Calu3 (cell line): Measurements from ENCODE around the gene ARID1B. TPM values are rescaled to one million over a fixed set of nuclear protein-coding genes. Genes with fewer than 3 reads are reported as not detected.

Experiments used
- BruUV-seq: library from RNA; stranded (reverse); fragments of 400-500 nt; replicated peaks from 2 replicates; lab custom pipeline; 2021; lab: Mats Ljungman, UMichigan
- CTCF ChIA-PET: fragments of 300-600 bp; sonication (Branson Sonifier 250); formaldehyde crosslinking; loops from one replicate; lab custom pipeline; 2022; ENCODE audit warnings: antibody characterized with exemption; lab: Charles Lee
- DNase-seq: peaks from one replicate; pipeline ENCODE4 v3.0.0; 2022
- H3K27ac Mint-ChIP-seq: one replicate; pipeline ENCODE4 v1.8.0; 2022; ENCODE audit warnings: mixed read lengths; ENCODE audit not compliant: unreplicated experiment
- H3K27me3 Mint-ChIP-seq: one replicate; pipeline ENCODE4 v1.8.0; 2022; ENCODE audit warnings: mixed read lengths; ENCODE audit not compliant: unreplicated experiment
- H3K36me3 Mint-ChIP-seq: one replicate; pipeline ENCODE4 v1.8.0; 2022; ENCODE audit warnings: mild to moderate bottlenecking, moderate library complexity, mixed read lengths; ENCODE audit not compliant: insufficient read depth, unreplicated experiment
- H3K4me1 Mint-ChIP-seq: one replicate; pipeline ENCODE4 v1.8.0; 2022; ENCODE audit warnings: mild to moderate bottlenecking, low read depth, mixed read lengths; ENCODE audit not compliant: unreplicated experiment
- H3K4me3 Mint-ChIP-seq: one replicate; pipeline ENCODE4 v1.8.0; 2022; ENCODE audit warnings: mild to moderate bottlenecking, low read depth, moderate library complexity, mixed read lengths; ENCODE audit not compliant: unreplicated experiment
- H3K9me3 Mint-ChIP-seq: one replicate; pipeline ENCODE4 v1.8.0; 2022; ENCODE audit warnings: low read depth, mixed read lengths; ENCODE audit not compliant: unreplicated experiment
- intact Hi-C: fragments of 100-400 bp; cut with micrococcal nuclease; formaldehyde crosslinking; loops from one replicate; pipeline ENCODE4 v1.10.0; 2022; ENCODE audit not compliant: unreplicated experiment
- total RNA-seq: library from RNA; stranded (reverse); gene quantifications from 2 replicates; pipeline ENCODE4 v1.2.3, GENCODE V29; 2022
- TF ChIP-seq, protein P1 (sequence below): fragments of 200-600 bp; IDR thresholded peaks from one replicate; pipeline ENCODE4 v1.8.0; 2022; ENCODE audit warnings: antibody characterized with exemption; ENCODE audit not compliant: unreplicated experiment

ARID1B gene
- total RNA-seq, 1 experiment from 2014 or later: 53.5 TPM

DNA sequence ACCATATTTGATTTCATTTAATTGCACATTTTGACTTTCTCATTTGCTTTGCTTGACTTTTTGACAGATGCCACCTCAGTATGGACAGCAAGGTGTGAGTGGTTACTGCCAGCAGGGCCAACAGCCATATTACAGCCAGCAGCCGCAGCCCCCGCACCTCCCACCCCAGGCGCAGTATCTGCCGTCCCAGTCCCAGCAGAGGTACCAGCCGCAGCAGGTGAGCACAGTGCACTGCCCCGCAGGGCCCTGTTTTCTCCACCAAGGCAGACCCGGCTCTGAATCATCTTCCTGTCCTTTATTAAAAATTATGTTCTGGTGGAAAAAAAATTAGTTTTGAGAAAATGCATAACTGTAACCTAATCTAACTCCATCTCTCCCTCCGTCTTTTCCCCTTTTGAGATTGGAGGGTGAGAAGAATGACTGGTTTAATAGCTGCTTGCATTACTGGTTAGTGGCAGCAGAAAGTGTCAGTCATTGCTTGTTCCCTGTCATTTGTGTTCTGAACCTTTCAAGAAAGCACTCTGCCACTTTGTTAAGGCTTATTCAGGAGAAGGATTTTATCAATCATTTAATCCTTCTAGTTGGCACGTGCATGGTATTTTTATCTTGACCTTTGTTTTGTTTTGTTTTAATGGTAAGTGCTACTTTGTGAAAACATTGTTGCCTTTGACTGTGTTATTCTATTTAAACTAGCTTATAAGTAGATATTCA lies 124.3 kb downstream of the ARID1B start:
- DNase-seq: no peak
- no peaks in the 10 kb centered on the region for H3K4me1 Mint-ChIP-seq
- TF ChIP-seq, protein P1, sequence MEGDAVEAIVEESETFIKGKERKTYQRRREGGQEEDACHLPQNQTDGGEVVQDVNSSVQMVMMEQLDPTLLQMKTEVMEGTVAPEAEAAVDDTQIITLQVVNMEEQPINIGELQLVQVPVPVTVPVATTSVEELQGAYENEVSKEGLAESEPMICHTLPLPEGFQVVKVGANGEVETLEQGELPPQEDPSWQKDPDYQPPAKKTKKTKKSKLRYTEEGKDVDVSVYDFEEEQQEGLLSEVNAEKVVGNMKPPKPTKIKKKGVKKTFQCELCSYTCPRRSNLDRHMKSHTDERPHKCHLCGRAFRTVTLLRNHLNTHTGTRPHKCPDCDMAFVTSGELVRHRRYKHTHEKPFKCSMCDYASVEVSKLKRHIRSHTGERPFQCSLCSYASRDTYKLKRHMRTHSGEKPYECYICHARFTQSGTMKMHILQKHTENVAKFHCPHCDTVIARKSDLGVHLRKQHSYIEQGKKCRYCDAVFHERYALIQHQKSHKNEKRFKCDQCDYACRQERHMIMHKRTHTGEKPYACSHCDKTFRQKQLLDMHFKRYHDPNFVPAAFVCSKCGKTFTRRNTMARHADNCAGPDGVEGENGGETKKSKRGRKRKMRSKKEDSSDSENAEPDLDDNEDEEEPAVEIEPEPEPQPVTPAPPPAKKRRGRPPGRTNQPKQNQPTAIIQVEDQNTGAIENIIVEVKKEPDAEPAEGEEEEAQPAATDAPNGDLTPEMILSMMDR: no peak
- H3K36me3 Mint-ChIP-seq: no peaks in the 10 kb centered on the region
- H3K9me3 Mint-ChIP-seq: no peaks in the 10 kb centered on the region
- no peak overlapping the region for H3K27ac Mint-ChIP-seq
- no peaks in the 10 kb centered on the region for H3K27me3 Mint-ChIP-seq
- CTCF ChIA-PET: no interaction called here
- no TSS peak for BruUV-seq
- H3K4me3 Mint-ChIP-seq: no peak overlapping the region
- intact Hi-C loops: no loop called here

DNA sequence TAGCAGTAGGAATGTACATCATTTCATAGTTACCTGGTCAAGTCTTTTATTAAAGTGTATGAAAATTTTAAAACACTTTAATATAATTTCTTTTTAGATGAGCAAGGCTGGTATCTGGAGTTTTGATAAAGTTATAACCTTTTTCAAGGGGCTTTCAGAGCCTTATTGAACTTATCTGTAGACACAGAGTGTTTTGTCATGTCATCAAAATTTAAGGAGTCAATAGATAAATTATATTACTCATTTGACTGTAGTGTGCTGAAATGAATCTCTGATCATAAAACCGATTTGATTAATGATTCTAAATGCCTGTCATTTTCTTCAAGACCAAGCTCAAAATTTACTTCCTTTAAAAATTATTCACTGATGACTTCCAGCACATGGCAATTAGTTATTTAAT lies 125.6 kb downstream of the ARID1B start:
- CTCF ChIA-PET: no interaction called here
- DNase-seq: no peak
- Mint-ChIP-seq H3K9me3 (no peaks in the 10 kb centered on the region), H3K36me3 (no peaks in the 10 kb centered on the region), H3K27ac (no peak overlapping the region), H3K4me3 (no peak overlapping the region), H3K4me1 (no peaks in the 10 kb centered on the region), H3K27me3 (no peaks in the 10 kb centered on the region)
- TF ChIP-seq, protein P1: no peak
- intact Hi-C loops: no loop called here
- no TSS peak for BruUV-seq

DNA sequence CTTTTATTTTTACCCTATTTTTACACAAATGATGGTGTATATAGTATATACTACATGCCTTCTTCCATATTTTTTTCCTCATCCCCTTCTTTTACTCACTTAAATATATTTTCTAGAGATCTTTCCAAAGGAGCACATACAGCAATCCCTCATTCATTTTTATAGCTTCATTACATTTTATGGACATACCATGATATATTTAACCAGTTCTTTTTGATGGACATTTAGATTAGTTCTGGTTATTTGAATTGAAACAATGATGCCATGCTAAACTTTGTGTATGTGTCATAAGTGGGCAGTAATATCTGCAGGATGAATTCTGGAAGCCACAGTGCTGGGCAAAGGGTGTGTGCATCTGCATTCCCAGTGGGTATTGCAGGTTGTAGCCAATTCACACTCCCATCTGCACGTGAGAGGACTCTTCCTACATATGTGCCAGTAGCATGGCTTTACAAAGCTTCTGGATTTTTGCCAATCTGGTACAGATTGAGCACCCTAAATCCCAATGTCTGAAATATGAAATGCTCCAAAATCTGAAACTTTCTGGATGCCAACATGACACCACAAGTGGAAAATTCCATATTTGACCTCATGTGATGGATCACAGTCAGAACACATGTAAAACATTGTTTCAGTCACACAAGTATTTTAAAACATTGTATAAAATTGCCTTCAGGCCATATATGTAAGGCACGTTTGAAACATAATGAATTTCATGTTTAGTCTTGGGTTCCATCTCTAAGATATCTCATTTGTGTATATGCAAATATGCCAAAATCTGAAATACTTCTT lies 127.2 kb downstream of the ARID1B start:
- intact Hi-C loops: no loop called here
- H3K27ac Mint-ChIP-seq: no peak overlapping the region
- H3K4me3 Mint-ChIP-seq: no peak overlapping the region
- no peaks in the 10 kb centered on the region for H3K36me3 Mint-ChIP-seq
- BruUV-seq: no TSS peak
- no peaks in the 10 kb centered on the region for H3K9me3 Mint-ChIP-seq
- CTCF ChIA-PET: no interaction called here
- no peaks in the 10 kb centered on the region for H3K27me3 Mint-ChIP-seq
- no peak for DNase-seq
- no peaks in the 10 kb centered on the region for H3K4me1 Mint-ChIP-seq
- TF ChIP-seq, protein P1: no peak

DNA sequence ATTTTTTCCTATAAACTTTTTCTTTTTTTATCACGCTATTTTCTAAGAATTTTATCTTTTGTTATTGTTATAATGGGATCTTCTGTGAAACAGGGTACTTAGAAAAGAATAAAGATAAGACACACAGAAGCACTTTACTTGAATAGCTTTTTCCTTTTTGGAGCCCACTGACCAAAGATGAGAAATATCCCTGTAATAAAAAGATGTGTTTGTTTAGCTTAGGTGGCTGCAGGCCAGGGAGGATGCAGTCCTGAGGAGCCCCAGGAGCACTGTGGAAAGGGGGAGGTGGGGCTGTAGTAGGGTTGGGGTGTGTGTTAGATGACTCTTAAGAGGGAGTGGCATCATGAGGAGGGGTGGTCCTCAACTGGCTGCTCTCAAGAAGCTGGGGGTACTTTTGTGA lies 128.6 kb downstream of the ARID1B start:
- TF ChIP-seq, protein P1: no peak
- Mint-ChIP-seq H3K27ac (no peak overlapping the region), H3K4me1 (no peaks in the 10 kb centered on the region), H3K4me3 (no peak overlapping the region), H3K27me3 (no peaks in the 10 kb centered on the region), H3K36me3 (no peaks in the 10 kb centered on the region), H3K9me3 (no peaks in the 10 kb centered on the region)
- BruUV-seq: no TSS peak
- CTCF ChIA-PET: no interaction called here
- intact Hi-C loops: no loop called here
- DNase-seq: no peak
